HL-60 (cell line): Measurements from ENCODE around the gene NUDT12.

Source experiments
- DNase-seq, 2 experiments: peaks; one replicate each; pipeline ENCODE4 v3.0.0-alpha.2; 2010 to 2020; ENCODE audit warnings: low read depth in 1 of 2, low spot score in 1 of 2
- H3K27ac ChIP-seq: fragments of 250-450 bp; sonication (Bioruptor Pico); replicated peaks from 2 replicates; pipeline ENCODE4 v1.5.1; 2020; ENCODE audit warnings: mild to moderate bottlenecking, moderate library complexity
- H3K27me3 ChIP-seq: fragments of 250-450 bp; sonication (Bioruptor Pico); 2 replicates; pipeline ENCODE4 v1.5.1; 2021; ENCODE audit warnings: mild to moderate bottlenecking, moderate library complexity; ENCODE audit not compliant: insufficient read depth, poor library complexity, severe bottlenecking
- H3K4me3 ChIP-seq: replicated peaks from 2 replicates; pipeline ENCODE4 v1.5.1; 2011; ENCODE audit warnings: mild to moderate bottlenecking, control low read depth, low read length; ENCODE audit not compliant: insufficient read depth
- GABPA ChIP-seq: IDR thresholded peaks from 2 replicates; pipeline ENCODE4 v1.6.1; 2012; ENCODE audit warnings: low read depth
- POLR2AphosphoS5 ChIP-seq: IDR thresholded peaks from 2 replicates; pipeline ENCODE4 v1.6.1; 2012; ENCODE audit warnings: low read depth
- SPI1 ChIP-seq: IDR thresholded peaks from 2 replicates; pipeline ENCODE4 v1.6.1; 2012; ENCODE audit warnings: low read depth, mild to moderate bottlenecking, borderline replicate concordance
- long read RNA-seq: library from polyadenylated mRNA; unstranded; transcript quantifications from one replicate; pipeline ENCODE4 v2.0.0, GENCODE V29; 2020
- TF ChIP-seq, protein P1 (sequence below): IDR thresholded peaks from one replicate; pipeline ENCODE4 v1.5.1; 2011; ENCODE audit warnings: low read length, control low read depth, inconsistent platforms; ENCODE audit not compliant: insufficient read depth
- TF ChIP-seq, protein P2 (sequence below): IDR thresholded peaks from 2 replicates; pipeline ENCODE4 v1.6.1; 2012; ENCODE audit warnings: low read depth; ENCODE audit not compliant: insufficient replicate concordance

The NUDT12 gene
- long read RNA-seq, result 0 reads

- no peaks in the 10 kb centered on the region for H3K27me3 ChIP-seq
- TF ChIP-seq GABPA, result no peak; the same call in 1 of the 2 replicates
- no peak for TF ChIP-seq SPI1
- TF ChIP-seq, protein P1, sequence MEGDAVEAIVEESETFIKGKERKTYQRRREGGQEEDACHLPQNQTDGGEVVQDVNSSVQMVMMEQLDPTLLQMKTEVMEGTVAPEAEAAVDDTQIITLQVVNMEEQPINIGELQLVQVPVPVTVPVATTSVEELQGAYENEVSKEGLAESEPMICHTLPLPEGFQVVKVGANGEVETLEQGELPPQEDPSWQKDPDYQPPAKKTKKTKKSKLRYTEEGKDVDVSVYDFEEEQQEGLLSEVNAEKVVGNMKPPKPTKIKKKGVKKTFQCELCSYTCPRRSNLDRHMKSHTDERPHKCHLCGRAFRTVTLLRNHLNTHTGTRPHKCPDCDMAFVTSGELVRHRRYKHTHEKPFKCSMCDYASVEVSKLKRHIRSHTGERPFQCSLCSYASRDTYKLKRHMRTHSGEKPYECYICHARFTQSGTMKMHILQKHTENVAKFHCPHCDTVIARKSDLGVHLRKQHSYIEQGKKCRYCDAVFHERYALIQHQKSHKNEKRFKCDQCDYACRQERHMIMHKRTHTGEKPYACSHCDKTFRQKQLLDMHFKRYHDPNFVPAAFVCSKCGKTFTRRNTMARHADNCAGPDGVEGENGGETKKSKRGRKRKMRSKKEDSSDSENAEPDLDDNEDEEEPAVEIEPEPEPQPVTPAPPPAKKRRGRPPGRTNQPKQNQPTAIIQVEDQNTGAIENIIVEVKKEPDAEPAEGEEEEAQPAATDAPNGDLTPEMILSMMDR, result no peak
- TF ChIP-seq POLR2AphosphoS5, result no peak
- TF ChIP-seq, protein P2, sequence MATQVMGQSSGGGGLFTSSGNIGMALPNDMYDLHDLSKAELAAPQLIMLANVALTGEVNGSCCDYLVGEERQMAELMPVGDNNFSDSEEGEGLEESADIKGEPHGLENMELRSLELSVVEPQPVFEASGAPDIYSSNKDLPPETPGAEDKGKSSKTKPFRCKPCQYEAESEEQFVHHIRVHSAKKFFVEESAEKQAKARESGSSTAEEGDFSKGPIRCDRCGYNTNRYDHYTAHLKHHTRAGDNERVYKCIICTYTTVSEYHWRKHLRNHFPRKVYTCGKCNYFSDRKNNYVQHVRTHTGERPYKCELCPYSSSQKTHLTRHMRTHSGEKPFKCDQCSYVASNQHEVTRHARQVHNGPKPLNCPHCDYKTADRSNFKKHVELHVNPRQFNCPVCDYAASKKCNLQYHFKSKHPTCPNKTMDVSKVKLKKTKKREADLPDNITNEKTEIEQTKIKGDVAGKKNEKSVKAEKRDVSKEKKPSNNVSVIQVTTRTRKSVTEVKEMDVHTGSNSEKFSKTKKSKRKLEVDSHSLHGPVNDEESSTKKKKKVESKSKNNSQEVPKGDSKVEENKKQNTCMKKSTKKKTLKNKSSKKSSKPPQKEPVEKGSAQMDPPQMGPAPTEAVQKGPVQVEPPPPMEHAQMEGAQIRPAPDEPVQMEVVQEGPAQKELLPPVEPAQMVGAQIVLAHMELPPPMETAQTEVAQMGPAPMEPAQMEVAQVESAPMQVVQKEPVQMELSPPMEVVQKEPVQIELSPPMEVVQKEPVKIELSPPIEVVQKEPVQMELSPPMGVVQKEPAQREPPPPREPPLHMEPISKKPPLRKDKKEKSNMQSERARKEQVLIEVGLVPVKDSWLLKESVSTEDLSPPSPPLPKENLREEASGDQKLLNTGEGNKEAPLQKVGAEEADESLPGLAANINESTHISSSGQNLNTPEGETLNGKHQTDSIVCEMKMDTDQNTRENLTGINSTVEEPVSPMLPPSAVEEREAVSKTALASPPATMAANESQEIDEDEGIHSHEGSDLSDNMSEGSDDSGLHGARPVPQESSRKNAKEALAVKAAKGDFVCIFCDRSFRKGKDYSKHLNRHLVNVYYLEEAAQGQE, result no peak
- DNase-seq, result peak in 1 of 2 experiments; percentile 12
- H3K27ac ChIP-seq, result 0 out of 2 replicates have a peak within 1 kb of the TSS, but pooled peaks have one; percentile 23
- H3K4me3 ChIP-seq, result peak within 1 kb of the TSS; percentile 57
These were observed at the start of gene NUDT12 for GRCh38 chr5:103562453-103563157. NUDT12 (minus strand) TSS chr5:103562789; CDS start chr5:103560248, 2,541 bp downstream.

GRCh38 chr5:103607346-103607745 lies 44.8 kb upstream of the NUDT12 start:
- Histone ChIP-seq H3K27me3 (no peaks in the 10 kb centered on the region), H3K27ac (no peak overlapping the region), H3K4me3 (no peak overlapping the region)
- TF ChIP-seq POLR2AphosphoS5, result no peak
- TF ChIP-seq, protein P2, result no peak
- DNase-seq, result no peak

DNA sequence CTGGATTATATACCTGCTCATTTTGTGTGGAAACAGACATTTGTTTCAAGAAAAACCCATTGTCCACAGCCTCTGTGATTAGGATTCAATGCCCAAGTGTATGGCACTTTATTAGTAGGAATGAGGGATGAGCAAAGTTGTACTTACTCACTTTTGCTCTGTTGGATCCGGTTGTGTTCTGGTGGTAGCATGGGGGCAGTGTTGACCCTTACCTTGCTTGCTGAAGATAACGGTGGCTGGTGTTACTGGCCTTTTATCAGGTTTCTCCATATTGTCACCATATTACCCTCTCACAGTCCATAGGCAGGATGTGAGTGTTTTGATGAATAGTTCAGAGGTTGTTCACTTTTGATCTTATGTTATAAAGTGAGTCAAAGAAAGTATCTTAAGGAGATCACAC lies 42.7 kb upstream of the NUDT12 start:
- DNase-seq, result no peak
- no peaks in the 10 kb centered on the region for H3K27me3 ChIP-seq
- no peak for TF ChIP-seq SPI1
- TF ChIP-seq, protein P2, result no peak
- no peak for TF ChIP-seq POLR2AphosphoS5
- TF ChIP-seq, protein P1, result no peak
- TF ChIP-seq GABPA, result no peak
- H3K4me3 ChIP-seq, result no peak overlapping the region
- no peak overlapping the region for H3K27ac ChIP-seq
